ENCODE results near the gene F10.
"Not testable (repeated sequence)": the region's sequence is repeated elsewhere in the genome, so short reads cannot be mapped to it uniquely, and the experiment has no call there.

Gene F10

DNA sequence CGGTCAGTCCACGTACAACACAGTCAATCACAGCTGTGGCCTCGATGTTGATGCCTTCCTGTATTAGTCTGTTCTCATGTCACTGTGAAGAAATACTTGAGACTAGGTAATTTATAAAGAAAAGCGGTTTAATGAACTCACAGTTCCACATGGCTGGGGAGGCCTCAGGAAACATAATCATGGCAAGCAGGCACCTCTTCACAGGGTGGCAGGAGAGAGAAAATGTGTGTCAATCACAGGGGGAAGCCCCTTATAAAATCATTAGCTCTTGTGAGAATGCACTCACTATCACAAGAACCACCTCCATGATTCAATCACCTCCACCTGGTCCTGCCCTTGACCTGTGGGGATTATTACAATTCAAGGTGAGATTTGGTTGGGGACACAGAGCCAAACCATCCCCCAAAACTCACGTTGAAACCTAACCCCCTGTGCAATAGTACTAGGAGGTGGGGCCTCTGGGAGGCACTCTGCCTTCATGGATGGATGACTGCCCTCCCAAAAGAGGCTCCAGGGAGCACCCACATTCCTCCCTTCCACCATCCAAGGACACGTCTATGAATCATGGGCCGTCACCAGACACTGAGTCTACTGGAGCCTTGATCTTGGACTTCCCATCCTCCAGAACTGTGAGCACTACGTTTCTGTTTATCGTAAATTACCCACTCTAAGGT lies 33.5 kb downstream of the F10 start:
- DNase-seq = no peak

DNA sequence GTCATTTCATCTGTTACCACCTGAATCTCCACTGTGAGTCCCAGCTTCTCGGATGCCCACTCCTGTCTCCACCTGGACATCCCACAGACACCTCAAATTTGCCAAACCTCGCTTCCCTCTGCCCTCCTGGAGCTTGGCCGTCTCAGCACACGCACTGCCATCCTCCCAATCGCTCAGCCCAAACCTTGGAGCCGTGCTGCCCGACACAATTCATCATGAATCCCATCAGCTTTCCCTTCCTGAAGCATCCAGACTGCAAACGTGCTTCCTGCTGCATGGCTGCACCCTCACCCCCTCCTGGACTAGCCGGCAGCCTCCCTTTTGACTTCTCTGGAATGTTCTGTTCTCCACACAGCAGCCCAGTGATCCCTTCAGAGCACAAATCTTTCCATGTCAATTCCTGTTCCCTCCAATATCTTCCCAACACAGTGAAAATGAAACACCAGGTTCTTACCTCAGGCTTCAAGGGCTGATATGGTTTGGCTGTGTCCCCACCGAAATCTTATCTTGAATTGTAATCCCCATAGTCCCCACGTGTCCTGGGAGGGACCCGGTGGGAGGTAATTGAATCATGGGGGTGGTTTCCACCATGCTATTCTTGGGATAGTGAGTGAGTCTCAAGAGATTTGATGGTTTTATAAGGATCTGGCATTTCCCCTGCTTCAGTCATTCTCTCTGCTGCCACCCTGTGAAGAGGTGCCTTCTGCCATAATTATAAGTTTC lies 34.8 kb downstream of the F10 start:
- no peak for DNase-seq

DNA sequence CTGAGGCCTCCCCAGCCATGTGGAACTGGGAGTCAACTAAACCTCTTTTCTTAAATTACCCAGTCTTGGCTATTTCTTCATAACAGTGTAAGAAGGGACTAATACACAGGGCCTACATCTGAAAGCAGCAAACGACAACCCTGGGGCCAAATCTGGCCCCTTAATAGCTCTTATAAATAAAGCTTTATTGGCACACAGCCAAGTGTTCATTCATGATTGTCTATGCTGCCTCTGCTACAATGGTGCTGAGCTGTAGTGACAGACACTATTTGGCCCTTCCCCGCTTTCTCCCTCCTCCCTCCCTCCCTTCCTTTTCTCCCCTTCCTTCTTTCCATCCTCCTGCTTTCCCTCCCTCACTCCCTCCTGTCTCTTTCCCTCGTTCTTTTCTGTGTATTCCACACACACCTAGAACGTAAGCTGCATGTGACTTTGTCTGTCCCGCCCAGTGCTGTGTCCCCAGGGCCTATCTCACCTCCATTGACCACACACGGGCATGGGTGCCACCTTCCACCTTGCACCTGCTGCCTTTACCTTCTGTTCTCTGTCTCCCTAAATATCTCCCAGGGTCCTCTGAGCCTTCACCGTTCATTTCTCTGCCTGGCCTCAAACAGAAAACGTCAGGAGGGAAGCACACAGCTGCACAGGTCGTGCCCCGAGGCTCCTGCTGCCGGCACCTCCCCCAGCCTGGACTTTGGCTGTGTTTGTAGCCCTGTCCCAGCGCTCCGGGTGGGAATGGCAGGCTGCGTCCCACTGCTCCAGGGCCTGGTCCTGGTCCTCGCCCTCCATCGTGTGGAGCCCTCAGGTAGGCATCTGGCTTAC lies 35.5 kb downstream of the F10 start, which contains the start of gene PROZ:
PROZ (plus strand) TSS at position 720 of the 819 bp plus-strand sequence; CDS start at position 733, 13 bp downstream.
- DNase-seq = no peak

DNA sequence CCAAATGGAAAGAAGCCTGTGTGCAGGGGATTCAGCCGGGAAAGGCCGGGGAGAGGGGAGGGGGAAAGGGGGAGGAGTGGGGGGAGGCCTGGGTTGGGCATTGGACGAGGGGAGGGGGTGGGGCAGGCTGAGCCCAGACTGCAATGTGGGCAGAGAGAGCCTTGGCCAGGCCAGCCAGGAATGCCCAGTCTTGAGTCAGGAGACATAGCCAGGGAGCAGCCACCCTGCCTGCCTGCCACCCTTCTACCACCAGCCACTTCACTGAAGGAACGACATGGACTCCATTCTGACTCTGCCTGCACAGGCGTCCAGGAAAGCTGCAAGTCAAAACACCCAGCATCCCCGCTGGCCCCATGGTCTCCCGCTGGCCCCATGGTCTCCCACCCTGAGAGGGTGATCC lies 36.3 kb downstream of the F10 start:
- no peak for DNase-seq

DNA sequence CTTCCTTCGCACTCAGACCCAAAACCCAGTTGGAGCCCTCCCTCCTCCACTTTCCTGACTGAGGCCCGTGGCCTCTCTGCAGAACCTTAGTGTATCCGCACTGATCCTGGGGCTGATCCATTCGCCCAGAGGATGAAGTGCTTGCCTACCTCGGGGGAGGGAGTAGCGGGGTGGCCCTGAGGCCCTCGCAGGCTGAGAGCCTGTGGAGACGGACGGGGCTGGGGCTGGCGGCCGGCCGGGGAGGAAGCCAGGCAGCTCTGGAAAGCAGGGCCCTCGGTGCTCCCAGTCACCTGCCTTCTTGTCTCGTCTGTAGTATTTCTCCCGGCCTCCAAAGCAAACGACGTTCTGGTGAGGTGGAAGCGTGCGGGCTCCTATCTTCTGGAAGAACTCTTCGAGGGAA lies 37.1 kb downstream of the F10 start:
- DNase-seq = no peak

DNA sequence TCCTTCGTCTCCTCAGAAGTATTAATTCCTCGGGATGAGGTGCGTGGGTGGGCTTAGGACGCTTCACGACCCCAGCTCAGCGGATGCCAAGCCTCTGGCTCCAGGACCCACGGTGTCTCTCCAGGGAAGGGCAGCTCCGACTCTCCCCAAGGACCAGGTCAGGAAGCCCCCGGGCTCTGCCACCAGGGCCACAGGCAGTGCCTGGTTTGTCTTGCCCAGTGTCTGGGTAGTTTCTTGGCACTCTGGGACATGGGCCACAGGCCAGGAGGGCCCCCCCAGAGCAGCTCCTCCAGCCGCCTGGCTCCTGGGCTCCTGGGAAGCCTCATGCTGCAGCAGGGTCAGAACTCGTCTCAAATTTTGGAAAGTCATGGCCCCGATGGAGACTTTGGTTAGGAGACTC lies 38.4 kb downstream of the F10 start:
- no peak for DNase-seq

DNA sequence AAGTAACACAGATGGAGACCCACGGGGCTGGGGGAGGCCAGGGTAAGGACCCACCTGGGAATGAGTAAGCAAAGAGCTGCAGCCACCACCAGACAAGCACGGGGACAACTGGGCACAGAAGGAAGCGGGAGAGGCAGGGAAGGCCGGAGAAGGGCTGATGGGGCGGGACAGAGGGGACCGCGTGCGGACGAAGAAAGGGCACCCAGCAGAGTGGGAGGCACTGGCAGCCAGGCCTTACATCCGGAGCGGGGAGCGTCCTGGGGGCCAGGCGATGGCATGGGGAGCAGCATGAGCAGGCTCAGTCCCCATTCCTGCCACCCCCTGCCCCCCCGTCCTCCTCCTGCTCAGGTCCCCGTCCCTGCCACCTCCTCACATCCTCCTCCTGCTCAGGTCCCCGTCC lies 38.8 kb downstream of the F10 start:
- DNase-seq = no peak

DNA sequence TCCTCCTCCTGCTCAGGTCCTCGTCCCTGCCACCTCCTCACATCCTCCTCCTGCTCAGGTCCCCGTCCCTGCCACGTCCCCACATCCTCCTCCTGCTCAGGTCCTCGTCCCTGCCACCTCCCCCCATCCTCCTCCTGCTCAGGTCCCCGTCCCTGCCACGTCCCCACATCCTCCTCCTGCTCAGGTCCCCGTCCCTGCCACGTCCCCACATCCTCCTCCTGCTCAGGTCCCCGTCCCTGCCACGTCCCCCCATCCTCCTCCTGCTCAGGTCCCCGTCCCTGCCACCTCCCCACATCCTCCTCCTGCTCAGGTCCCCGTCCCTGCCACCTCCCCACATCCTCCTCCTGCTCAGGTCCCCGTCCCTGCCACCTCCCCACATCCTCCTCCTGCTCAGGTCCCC lies 39.4 kb downstream of the F10 start:
- not testable (repeated sequence) for DNase-seq

DNA sequence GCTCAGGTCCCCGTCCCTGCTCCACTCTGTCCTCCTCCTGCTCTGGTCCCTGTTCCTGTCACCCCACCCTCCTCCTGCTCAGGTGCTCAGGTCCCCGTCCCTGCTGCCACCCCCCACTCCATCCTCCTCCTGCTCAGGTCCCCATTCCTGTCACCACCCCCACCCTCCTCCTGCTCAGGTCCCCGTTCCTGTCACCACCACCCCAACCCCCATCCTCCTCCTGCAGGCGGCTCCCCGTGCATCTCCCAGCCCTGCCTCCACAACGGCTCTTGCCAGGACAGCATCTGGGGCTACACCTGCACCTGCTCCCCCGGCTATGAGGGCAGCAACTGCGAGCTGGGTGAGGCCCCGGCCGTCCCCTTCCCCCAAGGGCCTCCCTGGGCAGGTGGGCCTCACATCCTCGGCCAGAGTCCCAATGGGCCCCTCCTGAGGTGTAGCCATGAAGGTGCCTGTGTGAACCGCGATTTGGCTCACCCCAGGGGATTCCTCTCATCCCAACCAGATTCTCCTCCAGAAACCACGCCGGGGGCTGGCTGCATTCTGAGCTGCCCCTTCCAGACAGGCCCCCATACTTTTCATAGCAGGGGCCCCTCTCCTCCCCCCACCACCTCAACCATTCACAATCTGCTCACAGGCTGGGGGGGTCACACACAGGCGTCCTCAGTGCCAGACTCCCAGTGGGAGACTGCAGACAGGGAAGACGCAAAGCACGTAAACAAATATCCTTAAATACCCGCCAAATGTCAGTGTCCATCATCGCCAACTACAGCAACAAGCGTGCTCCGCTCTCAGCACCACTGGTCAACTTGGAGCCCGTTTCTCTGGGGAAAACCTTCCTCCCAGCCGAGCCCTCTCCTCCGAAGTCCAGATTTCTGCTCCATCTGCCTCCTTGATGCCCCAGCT lies 40.4 kb downstream of the F10 start:
- DNase-seq = no peak

DNA sequence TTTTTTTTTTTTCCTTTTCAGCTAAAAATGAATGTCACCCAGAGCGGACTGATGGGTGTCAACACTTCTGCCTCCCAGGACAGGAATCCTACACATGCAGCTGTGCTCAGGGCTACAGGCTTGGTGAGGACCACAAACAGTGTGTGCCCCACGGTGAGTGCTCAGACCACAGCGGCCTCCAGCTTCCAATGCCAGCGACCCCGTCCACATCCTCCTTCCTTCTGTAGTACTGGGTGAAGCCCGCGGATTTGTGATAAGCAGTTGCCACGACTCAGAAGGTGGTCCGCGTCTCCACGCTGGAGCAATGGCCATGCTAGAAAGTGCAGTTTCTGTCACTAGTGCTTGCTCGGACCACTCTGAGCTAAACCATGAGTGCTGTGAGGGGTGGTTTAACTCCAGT lies 41.9 kb downstream of the F10 start:
- no peak for DNase-seq

DNA sequence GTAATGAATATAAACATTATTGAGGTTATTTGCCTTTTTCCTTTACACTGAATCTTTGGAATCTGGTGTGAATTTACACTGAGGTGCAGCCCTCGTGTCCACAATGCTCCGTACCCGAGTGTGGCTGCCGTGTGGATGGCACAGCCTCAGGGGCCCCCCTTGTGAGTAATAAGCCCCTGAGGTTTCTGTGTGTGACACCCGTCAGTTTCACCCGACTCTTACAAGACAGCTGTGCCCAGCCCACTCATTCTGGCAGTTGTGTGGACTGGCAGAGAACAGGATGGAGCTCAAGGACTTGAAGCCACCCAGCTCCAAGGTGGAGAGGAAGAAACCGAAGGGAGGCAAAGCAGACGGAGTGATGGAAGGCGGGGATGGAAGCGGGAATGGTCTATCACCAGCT lies 43.7 kb downstream of the F10 start:
- no peak for DNase-seq

DNA sequence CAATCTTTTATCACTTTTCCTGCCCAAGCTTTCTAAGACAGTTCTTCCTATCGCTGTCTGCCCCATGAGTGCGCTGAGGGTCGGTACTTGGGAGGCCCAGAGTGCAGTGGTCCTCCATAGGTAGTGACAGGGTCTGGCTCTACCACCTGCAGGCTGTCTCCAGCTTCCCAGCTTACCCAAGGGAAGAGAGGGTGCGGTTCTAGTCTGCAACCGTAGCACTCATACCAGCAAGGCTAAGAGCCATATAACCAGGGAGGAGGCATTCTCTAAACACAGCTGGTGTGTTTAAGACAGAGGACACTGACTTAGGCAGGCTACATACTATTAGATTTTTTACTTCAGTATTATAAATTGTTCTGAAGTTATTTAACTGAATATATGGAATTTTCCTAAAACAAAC lies 44.1 kb downstream of the F10 start:
- DNase-seq = no peak

DNA sequence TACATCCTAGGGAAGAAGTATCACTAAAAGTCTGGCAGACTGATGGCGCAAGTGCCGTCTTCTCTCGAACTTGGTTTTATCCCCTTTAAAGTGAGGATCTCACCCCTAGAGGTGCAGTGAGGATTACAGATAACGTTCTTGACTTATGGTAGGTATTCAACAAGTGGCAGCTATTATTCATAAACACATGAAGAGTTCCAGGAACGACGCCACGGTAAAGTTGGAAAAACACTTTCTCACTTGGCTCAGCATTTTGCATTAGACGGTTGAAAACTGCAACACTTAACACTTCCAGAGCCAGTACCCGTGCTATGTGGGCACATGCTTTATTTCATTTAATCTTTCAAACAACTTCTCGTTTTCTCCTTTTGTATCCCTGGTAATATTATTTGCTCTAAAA lies 44.6 kb downstream of the F10 start:
- no peak for DNase-seq

DNA sequence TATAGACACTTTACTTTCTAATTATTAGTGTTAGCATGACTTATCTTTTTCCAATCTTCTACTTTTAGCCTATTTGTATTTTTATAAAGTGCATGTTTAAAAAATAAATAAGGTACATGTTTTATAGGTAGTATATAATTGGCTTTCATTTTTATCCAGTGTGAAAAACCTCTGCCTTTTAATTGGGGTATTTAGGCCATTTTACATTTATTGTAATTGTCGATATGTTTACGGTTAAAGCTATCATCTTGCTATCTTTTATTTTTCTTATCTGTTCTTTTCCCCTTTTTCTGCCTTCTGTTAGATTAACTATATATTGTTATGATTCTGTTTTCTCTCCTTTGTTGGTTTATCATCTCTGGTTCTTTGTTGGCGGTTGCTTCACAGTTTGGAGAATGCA lies 45.0 kb downstream of the F10 start:
- DNase-seq = no peak

DNA sequence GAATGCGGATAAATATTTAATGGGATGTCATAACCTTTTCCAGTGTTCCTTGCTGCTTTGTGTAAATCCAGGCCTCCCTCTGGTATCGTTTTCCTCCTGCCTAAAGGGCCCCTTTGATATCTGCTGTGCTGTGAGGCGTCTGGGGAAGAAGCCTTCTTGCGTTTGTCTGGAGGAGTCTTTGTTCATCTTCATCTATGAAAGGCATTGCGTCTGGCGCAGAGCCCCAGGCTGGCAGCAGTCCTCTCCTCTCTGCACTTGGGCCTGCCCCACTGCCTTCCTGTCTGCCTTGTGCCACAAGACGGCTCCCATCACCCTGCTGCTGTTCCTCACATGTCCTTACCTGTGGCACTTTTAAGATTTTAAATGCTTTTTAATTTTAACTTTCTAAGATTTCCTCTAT lies 45.6 kb downstream of the F10 start:
- DNase-seq = no peak

DNA sequence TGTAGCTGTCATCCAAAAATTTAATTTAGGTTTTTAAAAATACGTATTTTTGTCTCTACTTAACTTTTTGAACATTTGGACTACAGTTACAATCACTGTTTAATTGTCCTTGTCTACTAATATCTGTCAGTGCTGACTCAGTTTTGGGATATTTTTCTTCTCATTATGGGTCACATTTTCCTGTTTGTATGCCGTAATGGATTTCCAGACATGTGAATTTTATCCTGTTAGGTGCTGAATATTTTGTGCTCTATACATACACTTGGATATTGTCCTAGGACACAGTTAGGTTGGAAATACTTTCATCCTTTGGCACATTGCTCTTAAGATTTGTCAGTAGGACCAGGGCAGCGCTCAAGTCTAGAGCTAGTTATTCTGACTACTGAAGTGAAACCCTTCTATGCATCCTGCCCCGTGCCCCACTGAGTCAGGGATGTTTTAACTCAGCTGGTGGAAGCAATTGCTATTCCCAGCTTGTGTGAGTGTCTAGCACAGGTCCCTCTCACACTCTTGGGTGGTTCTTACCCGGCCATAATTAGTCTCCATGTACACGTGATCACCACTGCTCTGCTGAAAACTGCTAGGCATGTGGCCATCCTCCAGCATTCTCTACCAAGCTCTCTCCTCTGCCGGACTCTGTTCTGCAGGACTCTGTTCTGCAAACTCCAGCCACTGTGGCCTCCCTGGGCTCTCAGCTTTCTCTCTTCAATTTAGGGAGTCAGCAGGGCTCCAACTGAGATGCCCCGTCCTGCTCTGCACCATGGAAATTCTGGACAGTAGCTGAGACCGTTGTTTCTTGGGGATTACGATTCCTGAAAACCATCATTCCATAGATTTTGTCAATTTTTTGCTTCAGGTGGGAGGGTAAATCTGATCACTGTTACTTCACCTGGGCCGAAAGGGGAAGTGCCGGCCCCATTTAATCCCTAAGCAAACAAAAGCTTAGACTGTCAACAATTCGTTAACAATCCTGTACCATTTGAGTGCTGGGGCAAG lies 47.0 kb downstream of the F10 start:
- DNase-seq = no peak

DNA sequence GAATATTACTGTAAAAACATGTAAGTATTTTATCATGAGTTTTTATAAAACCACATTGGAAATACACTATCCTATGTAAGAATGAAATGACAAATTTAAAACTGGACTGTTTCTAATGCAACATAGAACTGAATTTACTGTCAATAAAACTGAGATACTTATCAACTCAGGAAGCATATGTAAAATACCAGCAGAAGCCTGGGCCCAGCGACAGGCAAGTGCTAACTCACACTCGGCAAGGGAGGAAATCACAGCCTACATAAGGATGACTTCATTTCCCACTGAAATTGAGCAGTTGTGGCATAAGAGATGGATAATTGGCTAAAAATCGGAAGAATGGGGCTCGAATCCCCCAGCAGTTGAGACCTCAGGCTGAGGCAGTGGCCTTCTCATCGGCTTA lies 47.9 kb downstream of the F10 start:
- no peak for DNase-seq

DNA sequence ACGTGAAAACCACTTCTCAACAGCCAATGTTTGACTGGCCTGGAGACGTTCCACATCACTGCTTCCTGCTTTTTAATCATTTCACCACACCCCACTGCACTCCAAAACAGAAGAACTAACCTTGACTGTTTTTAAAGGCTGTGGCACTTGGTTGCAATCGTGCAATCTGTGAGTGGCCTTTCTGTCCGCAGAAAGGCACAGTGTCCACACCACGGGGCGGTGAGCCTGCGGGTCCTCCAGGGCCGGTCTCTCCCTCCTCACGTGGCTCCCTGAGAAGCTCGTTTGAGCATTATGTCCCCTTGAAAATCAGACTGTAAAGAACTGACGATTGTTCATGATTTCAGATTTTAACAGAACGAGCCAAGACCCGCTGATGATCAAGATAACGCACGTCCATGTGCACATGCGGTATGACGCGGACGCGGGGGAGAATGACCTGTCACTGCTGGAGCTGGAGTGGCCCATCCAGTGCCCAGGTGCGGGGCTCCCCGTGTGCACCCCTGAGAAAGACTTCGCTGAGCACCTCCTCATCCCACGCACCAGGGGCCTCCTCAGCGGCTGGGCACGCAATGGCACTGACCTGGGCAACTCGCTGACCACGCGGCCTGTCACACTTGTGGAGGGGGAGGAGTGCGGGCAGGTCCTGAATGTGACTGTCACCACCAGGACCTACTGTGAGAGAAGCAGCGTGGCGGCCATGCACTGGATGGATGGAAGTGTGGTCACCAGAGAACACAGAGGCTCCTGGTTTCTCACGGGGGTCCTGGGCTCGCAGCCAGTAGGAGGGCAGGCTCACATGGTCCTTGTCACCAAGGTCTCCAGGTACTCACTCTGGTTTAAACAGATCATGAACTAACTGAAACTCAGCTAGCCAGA lies 48.9 kb downstream of the F10 start:
- no peak for DNase-seq

DNA sequence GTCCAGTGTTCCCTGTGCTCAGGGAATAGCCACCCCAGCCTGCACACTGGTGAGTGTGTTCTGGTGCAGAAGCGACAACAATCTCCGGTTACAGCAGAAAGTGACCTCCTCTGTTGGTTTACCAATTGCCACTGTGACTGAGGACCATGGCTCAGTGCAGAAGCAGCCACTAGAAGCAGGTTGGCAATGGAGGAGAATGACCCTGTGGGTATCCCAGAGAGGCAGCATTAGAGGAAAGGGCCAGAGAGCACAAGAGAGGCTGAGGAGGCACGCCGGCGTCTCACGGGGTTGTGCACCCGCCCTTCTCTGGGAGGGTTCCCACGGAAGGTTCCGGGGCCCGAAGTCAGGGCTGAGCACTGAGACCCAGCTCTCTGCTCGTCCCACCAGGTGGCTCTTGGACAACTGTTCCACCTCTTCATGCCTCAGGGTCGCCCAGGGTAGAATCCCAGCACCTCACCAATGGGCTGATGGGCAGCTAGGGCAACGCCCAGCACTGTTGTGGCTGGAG lies 49.9 kb downstream of the F10 start:
- no peak for DNase-seq

DNA sequence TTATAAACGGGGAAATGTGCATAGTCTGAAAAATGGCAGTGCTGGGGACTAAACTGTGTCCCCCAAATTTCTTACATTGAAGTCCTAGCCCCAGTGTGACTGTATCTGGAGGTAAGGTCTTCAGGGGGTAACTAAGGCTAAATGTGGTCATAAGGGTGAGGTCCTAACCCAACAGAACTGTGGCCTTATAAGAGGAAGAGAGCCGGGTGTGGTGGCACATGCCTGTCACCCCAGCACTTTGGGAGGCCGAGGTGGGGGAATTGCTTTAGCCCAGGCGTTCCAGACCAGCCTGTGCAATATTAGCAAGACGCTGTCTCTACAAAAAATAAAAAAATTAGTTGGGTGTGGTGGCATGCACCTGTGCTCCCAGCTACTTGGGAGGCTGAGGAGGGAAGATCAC lies 53.7 kb downstream of the F10 start:
- DNase-seq = no peak

All from T1000 (cell line).